NK-92 treated with Interleukin-12 subunit alpha and Interleukin-12 subunit beta, amount 100 ng/mL, for 24 hours (cell line): ENCODE measurements around the gene YIPF4.
"Not testable (repeated sequence)": the region's sequence is repeated elsewhere in the genome, so short reads cannot be mapped to it uniquely, and the experiment has no call there.

Experiments used
- DNase-seq: peaks from one replicate; lab custom pipeline; 2025; lab: John Stamatoyannopoulos, UW

The YIPF4 gene

GRCh38 chr2:32289165-32289999 is 11.7 kb downstream of the YIPF4 start:
- no peak for DNase-seq

DNA sequence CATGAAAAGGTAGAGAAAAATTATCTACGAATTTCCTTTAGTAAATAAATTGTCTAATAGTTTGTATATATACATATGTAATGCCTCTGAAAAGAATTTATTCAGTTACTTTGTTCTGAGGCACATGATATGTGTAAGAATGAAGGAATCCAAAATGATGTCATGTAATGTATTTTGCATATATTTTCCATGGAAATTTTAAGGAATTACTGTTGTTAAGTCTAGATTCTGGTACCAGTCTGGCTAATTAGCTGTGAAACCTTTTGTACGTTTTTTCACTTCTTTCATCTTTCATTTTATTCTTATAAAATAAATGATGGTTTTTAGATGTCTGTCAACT is 12.3 kb downstream of the YIPF4 start:
- DNase-seq, result no peak

DNA sequence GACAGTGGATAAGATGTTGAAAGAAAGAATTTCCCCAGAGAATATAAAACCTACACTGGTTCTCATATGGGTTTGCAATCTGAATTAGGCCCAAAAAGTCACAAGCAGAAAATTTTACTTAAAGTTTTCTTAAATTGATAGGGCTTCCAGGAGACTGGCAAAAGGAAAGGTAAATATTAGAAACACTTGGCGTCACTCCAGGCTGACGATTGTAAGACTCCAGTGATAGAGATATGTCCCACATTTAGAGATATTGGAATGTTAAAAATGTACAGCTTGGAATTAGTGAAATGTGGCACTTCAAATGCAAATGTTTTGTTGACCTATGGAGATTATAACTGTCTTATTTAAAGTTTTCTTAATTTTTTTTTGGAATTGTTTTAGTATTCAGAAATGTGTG is 14.0 kb downstream of the YIPF4 start:
- DNase-seq, result no peak

DNA sequence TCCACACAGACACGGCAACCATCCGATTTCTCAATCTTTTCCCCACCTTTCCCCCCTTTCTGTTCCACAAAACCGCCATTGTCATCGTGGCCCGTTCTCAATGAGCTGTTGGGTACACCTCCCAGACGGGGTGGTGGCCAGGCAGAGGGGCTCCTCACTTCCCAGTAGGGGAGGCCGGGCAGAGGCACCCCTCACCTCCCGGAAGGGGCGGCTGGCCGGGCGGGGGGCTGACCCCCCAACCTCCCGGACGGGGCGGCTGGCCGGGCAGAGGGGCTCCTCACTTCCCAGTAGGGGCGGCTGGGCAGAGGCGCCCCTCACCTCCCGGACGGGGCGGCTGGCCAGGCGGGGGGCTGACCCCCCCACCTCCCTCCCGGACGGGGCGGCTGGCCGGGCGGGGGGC is 15.8 kb downstream of the YIPF4 start:
- DNase-seq, result not testable (repeated sequence)

- not testable (repeated sequence) for DNase-seq
Observed at GRCh38 chr2:32293966-32294562, 16.4 kb downstream of the YIPF4 start.

DNA sequence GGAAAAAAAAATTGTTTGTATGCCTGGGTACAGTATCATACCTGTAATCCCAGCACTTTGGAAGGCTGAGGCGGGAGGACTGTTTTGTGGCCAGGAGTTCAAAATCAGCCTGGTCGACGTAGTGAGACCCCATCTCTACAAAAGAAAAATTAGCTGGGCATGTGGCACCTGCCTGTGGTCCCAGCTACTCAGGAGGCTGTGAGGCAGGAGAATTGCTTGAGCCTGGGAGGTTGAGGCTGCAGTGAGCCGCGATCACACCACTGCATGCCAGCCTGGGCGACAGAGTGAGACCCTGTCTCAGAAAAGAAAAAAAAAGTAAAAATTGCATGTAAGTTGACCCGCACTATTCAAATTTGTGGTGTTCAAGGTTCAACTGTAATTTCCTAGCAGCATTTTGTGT is 32.9 kb downstream of the YIPF4 start:
- no peak for DNase-seq

- DNase-seq, result no peak
Observed at GRCh38 chr2:32314886-32315285, 37.2 kb downstream of the YIPF4 start.

DNA sequence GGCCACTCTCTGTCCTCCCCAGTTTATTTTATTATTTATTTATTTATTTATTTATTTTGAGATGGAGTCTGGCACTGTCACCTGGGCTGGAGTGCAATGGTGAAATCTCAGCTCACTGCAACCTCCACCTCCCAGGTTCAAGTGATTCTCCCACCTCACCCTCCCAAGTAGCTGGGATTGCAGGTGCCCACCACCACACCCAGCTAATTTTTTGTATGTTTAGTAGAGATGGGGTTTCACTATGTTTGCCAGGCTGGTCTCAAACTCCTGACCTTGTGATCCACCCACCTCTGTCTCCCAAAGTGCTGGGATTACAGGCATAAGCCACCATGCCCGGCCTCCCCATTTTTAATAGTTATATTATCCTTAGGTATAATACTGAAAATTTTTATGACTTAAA is 51.0 kb downstream of the YIPF4 start:
- DNase-seq, result not testable (repeated sequence)

DNA sequence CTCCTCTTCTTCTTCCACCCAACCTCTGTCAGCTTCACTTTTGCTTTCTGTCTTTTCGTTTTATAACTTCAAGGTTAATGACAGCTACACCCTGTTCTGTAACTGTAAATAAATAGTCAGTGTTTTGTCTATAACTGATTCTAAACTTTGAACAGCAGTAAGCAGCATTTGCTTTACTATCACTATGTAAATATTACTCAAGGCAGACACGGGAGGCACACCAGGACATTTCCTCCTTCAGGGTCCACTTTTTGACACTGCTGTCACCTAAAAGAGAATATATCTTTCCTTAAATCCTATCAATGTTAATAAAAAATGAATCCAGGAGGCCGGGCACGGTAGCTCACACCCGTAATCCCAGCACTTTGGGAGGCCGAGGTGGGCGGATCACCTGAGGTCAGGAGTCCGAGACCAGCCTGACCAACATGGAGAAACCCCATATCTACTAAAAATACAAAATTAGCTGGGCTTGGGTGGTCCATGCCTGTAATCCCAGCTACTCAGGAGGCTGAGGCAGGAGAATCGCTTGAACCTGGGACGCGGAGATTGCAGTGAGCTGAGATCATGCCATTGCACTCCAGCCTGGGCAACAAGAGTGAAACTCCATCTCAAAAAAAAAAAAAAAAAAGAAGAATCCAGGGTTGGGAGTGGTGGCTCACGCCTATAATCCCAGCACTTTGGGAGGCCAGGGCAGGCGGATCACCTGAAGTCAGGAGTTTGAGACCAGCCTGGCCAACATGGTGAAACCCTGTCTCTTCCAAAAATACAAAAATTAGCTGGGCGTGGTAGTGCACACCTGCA is 51.7 kb downstream of the YIPF4 start:
- not testable (repeated sequence) for DNase-seq

DNA sequence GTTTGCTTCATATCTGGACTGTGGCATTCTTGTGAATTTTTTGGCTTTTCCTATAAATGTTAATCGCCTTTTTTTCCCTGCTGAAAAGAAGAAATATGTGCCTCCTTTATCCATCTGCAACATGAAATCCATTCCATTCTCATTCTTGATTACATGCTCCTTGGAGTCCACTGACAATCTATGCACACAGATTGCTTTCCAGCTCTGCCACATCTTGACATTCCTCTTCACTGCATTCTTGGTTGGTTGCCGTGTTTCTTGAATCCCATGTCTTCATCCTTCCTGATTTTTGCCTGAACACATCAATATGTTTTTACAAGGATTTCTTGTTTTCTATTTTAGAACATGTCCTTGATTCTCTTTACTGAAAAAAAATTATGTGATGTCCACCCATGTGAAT is 52.4 kb downstream of the YIPF4 start:
- no peak for DNase-seq

- DNase-seq, result no peak
Observed at GRCh38 chr2:32342801-32343200, 65.1 kb downstream of the YIPF4 start.

- DNase-seq, result not testable (repeated sequence)
Observed at GRCh38 chr2:32350797-32351196, 73.1 kb downstream of the YIPF4 start.

DNA sequence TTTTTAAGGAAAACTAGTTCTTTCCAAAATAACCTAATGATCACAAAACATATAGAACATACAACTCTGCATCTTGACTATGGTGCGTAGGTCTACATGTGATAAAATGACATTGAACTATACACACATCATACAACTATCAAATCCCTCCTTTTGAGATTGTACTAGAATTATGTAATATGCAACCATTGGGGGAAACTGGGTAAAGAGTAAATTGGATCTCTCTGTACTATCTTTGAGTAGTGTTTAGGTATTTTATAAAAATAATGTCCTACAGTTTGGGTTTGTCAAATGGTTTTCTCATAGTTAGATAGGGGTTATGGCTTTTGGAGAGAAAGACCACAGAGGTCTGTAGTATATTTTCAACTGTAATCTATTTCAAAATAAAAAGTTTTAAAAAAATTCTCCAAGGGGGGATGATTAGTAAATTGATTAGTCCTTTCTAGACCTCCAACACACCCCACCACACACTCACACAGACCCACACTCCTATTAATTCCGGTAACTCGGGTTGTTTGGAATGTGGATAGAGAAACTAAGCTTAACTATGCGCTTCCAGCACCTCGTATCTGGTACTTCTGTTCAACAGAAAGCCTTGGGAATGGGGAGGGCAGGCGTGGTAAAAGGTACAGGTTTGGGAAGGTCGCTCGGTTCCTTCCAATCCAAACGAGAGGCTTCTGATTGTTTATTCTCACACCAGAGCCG is 78.4 kb downstream of the YIPF4 start:
- no peak for DNase-seq

DNA sequence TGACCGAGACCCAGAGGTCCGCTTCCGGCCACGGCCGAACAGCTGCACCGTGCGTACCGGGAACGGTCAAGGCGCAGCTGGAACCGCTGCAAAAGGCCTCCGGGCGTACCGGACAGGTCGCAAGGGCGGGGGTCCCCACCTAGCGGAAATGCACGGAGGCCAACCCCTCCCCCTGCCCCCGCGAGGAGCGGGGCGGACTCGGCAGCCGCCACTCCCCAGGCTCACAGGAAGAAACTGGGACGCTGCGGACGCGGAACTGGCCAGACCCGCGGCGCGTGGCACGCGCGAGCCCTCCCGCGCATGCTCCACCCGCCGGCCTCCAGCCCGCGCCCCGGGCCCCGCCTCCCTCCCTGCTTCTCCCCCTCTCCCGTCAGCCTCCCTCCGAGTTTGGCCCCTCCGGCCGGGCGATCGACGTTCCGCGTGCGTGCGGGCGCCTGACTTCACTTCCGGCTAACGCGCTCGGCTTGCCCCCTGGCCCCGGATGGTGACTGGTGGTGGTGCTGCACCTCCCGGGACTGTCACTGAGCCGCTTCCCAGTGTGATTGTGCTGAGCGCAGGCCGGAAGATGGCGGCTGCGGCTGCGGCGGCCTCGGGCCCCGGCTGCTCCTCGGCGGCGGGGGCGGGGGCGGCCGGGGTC is 79.1 kb downstream of the YIPF4 start, which contains the start of gene BIRC6:
TSS of gene BIRC6 (plus strand) at position 343 of the 637 bp plus-strand sequence. CDS start at position 482, 139 bp downstream.
- peak; percentile 95 for DNase-seq

DNA sequence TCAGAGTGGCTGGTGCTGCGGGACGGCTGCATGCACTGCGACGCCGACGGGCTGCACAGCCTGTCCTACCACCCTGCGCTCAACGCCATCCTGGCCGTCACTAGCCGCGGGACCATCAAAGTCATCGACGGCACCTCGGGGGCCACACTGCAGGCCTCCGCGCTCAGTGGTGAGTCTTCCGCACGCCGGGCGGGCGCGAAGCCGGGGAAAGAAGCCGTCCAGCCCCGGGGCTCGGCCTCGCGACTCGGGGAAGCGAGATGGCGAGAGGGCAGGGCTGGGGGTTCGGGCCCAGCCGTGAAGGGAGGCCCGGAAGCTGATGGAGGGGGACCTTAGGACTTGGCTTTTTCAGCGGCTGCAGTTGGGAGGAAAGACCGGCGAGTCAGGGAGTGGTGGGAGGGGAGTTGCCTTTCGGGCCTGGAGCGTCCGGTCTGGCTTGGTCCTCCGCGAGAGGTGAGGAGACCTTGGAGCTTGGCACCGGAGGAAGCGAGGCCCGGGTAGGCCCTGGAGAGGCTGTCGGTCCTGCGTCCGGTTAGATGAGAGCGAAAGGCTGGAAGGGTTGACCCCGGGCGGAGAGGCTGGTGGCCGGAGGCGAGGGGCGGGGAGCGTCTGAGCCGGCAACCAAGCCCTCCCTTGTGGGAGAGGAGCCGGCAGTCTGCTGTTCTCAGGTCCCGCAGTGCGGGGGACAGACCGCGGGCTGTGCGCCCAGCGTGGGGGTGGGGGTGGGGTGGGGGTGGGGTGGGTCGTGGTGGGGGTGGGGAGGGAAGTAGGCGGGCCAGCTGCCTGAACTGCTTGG is 79.8 kb downstream of the YIPF4 start:
- DNase-seq, result peak; percentile 38

DNA sequence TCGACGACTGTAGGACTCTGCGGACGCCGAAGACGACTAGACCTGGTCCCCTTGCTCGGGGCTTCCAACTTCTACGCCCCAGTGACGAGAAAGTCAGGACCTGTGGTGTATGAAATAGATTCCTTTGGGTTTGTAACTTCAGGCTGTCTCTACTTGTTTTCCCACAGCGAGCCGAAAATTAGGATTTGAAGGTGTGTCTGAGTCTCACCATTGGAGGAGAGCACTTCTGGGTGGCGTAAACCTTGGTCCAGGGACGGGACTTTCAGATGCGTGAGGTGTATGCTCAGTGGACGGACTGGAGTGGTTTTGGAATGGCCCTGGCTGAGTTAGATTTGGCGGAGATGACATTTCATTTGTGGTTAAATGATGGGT is 80.4 kb downstream of the YIPF4 start:
- no peak for DNase-seq

DNA sequence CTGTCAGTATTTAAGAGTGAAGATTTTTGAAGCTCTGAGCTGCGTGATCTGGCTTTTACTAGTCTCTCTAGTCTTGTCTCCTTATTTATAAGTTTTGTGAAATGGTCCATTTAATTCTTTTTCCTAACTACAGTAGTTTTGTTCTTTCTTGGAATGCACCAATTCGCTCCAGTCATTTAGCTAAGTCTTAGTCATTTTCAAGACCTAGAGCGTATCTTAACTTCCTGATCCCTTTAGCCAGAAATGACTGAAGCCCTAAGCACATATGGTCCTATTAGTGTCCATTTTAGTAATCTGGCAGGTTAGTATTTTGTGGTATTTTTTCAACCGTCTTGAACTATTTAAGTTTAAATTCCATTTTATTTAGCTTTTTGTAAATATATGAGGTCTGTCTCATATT is 82.7 kb downstream of the YIPF4 start:
- DNase-seq, result no peak

GRCh38 chr2:32362997-32363396 is 85.3 kb downstream of the YIPF4 start:
- not testable (repeated sequence) for DNase-seq

- DNase-seq, result no peak
Observed at GRCh38 chr2:32363597-32363996, 85.9 kb downstream of the YIPF4 start.

GRCh38 chr2:32364290-32364689 is 86.6 kb downstream of the YIPF4 start:
- DNase-seq, result not testable (repeated sequence)

GRCh38 chr2:32365679-32366078 is 88.0 kb downstream of the YIPF4 start:
- not testable (repeated sequence) for DNase-seq
